GM12878 (cell line): ENCODE measurements around the gene CAPN9. TPM values are rescaled to one million over a fixed set of nuclear protein-coding genes. Genes with fewer than 3 reads are reported as not detected.

ENCODE experiments used
- ATAC-seq: fragments of 200-7000 bp; cut with Tn5 transposase; 3 replicates; pipeline ENCODE4 v1.9.1; 2020; ENCODE audit warnings: mild to moderate bottlenecking, moderate library complexity
- BruUV-seq: library from RNA; stranded (reverse); fragments of 400-500 nt; replicated peaks from 2 replicates; lab custom pipeline; 2021; lab: Mats Ljungman, UMichigan
- CTCF ChIA-PET: fragments of 300-600 bp; sonication (Branson Sonifier 250); formaldehyde crosslinking; extraction: SDS; loops from one replicate; lab custom pipeline; 2021; ENCODE audit warnings: inconsistent platforms; lab: Yijun Ruan, JAX
- POLR2A ChIA-PET: fragments of 350-600 bp; formaldehyde crosslinking; extraction: SDS; loops from one replicate; lab custom pipeline; 2021; ENCODE audit warnings: inconsistent platforms; lab: Charles Lee
- RAD21 ChIA-PET: fragments of 300-600 bp; sonication (Branson Sonifier 250); formaldehyde crosslinking; loops from one replicate; lab custom pipeline; 2023; ENCODE audit warnings: antibody characterized with exemption; ENCODE audit not compliant: unreplicated experiment; lab: Charles Lee
- SMC1A ChIA-PET: fragments of 300-600 bp; sonication (Branson Sonifier 250); formaldehyde crosslinking; loops from one replicate; lab custom pipeline; 2023; ENCODE audit not compliant: unreplicated experiment, uncharacterized antibody; lab: Charles Lee
- DNase-seq: peaks from one replicate; pipeline ENCODE4 v3.0.0-alpha.2; 2011; ENCODE audit warnings: low read depth, low spot score
- FAIRE-seq: peaks from 3 replicates; lab custom pipeline; 2011; peaks lifted over from hg19 to GRCh38; lab: Jason Lieb, UNC
- H2AFZ ChIP-seq: 2 replicates; pipeline ENCODE4 v1.6.0; 2011; ENCODE audit warnings: low read depth, low read length, control low read depth; ENCODE audit not compliant: control insufficient read depth
- H3K27ac ChIP-seq: 2 replicates; pipeline ENCODE4 v1.5.1; 2011; ENCODE audit warnings: control low read depth; ENCODE audit not compliant: control insufficient read depth, insufficient read depth
- H3K27me3 ChIP-seq, 2 experiments: replicated peaks in 1 of 2; 2 replicates each; pipeline versions ENCODE4 v1.6.0 to v1.6.1; 2011; ENCODE audit warnings: low read length in 1 of 2; ENCODE audit not compliant: control insufficient read depth in 2 of 2, insufficient read depth in 2 of 2
- H3K36me3 ChIP-seq, 2 experiments: 2 replicates each; pipeline ENCODE4 v1.5.1; 2011; ENCODE audit warnings: low read length in 1 of 2; ENCODE audit not compliant: control insufficient read depth in 2 of 2, insufficient read depth in 2 of 2
- H3K4me1 ChIP-seq: 2 replicates; pipeline ENCODE4 v1.6.1; 2011; ENCODE audit warnings: mild to moderate bottlenecking, low read length, moderate library complexity, mixed read lengths; ENCODE audit not compliant: control insufficient read depth, insufficient read depth
- H3K4me2 ChIP-seq: 2 replicates; pipeline ENCODE4 v1.6.0; 2011; ENCODE audit warnings: control low read depth; ENCODE audit not compliant: control insufficient read depth, insufficient read depth
- H3K4me3 ChIP-seq: fragments of 200-600 bp; sonication (generic); 2 replicates; pipeline ENCODE4 v1.5.1; 2016
- H3K79me2 ChIP-seq: 2 replicates; pipeline ENCODE4 v1.6.0; 2011; ENCODE audit warnings: low read length; ENCODE audit not compliant: control insufficient read depth, insufficient read depth
- H3K9ac ChIP-seq: 2 replicates; pipeline ENCODE4 v1.8.0; 2011; ENCODE audit warnings: low read length, control low read depth, mixed read lengths; ENCODE audit not compliant: control insufficient read depth, insufficient read depth
- H3K9me3 ChIP-seq: replicated peaks from 3 replicates; pipeline ENCODE4 v1.5.1; 2011; ENCODE audit warnings: mild to moderate bottlenecking, low read length; ENCODE audit not compliant: control insufficient read depth, insufficient read depth
- H4K20me1 ChIP-seq: 2 replicates; pipeline ENCODE4 v1.6.0; 2011; ENCODE audit not compliant: control insufficient read depth, insufficient read depth
- BRCA1 ChIP-seq: IDR thresholded peaks from 2 replicates; pipeline ENCODE4 v1.6.1; 2011; ENCODE audit warnings: low read depth, low read length, improper control_type of control experiment
- CEBPZ ChIP-seq: fragments of 150-350 bp; IDR thresholded peaks from 2 replicates; pipeline ENCODE4 v1.6.1; 2016; ENCODE audit warnings: low read depth, low read length
- ESRRA ChIP-seq: IDR thresholded peaks from 2 replicates; pipeline ENCODE4 v1.6.1; 2012; ENCODE audit warnings: mild to moderate bottlenecking, low read length, improper control_type of control experiment
- IRF4 ChIP-seq: IDR thresholded peaks from 2 replicates; pipeline ENCODE4 v1.6.1; 2011; ENCODE audit warnings: low read depth, low read length
- IRF5 ChIP-seq: fragments of 450-650 bp; IDR thresholded peaks from 2 replicates; pipeline ENCODE4 v1.6.1; 2017; ENCODE audit warnings: borderline replicate concordance
- NKRF ChIP-seq: fragments of 450-650 bp; conservative IDR thresholded peaks from 2 replicates; pipeline ENCODE4 v1.6.1; 2017; ENCODE audit warnings: mild to moderate bottlenecking, moderate library complexity
- POLR2AphosphoS2 ChIP-seq: IDR thresholded peaks from 2 replicates; pipeline ENCODE4 v1.6.1; 2011; ENCODE audit warnings: low read depth, mild to moderate bottlenecking, low read length, improper control_type of control experiment, moderate library complexity
- PRDM15 ChIP-seq: fragments of 450-650 bp; formaldehyde crosslinking; IDR thresholded peaks from 2 replicates; pipeline ENCODE4 v1.4.0; 2020; ENCODE audit warnings: mild to moderate bottlenecking, moderate library complexity
- SP1 ChIP-seq: IDR thresholded peaks from one replicate; pipeline ENCODE4 v1.6.1; 2011; ENCODE audit warnings: low read depth, low read length
- STAT3 ChIP-seq: IDR thresholded peaks from 2 replicates; pipeline ENCODE4 v1.6.1; 2011; ENCODE audit warnings: low read depth, low read length, improper control_type of control experiment
- TARDBP ChIP-seq: IDR thresholded peaks from 2 replicates; pipeline ENCODE4 v1.6.1; 2016; ENCODE audit warnings: borderline replicate concordance
- TCF7 ChIP-seq: IDR thresholded peaks from 2 replicates; pipeline ENCODE4 v1.6.1; 2014; ENCODE audit warnings: antibody characterized with exemption, borderline replicate concordance
- ZNF384 ChIP-seq: IDR thresholded peaks from 2 replicates; pipeline ENCODE4 v1.6.1; 2012; ENCODE audit warnings: low read depth, mild to moderate bottlenecking, low read length, improper control_type of control experiment, borderline replicate concordance
- WGBS: methylation state at CpG from one replicate; pipeline ENCODE4 v1.1.6; 2016; ENCODE audit warnings: low lambda C conversion rate; ENCODE audit not compliant: insufficient replicate concordance, insufficient coverage; ENCODE audit errors: missing lambda C conversion rate; 5-methylcytosine and 5-hydroxymethylcytosine counted together
- in situ Hi-C: fragments of 300-500 bp; cut with MboI; formaldehyde crosslinking; loops from 9 replicates; pipeline ENCODE4 v1.14.3; 2018; ENCODE audit warnings: mixed read lengths
- intact Hi-C: fragments of 100-400 bp; cut with micrococcal nuclease; formaldehyde crosslinking; loops from one replicate; pipeline ENCODE4 v1.14.2; 2022; ENCODE audit not compliant: unreplicated experiment
- polyA plus RNA-seq, 11 experiments: library from polyadenylated mRNA; depleted of rRNA in 4 of 11; unstranded in 6 of 11; stranded (reverse) in 5 of 11; fragments of >200 nt; fragmentation: Nextera tagmentation in 4 of 11; fragmentation: Illumina TruSeq in 1 of 11; extraction: Ambion mirVana in 4 of 11; extraction: Trizol in 1 of 11; gene quantifications; 1 replicate in 1 of 11; 2 replicates in 10 of 11; pipeline versions ENCODE4 v1.2.1 to v1.2.3, GENCODE V29; 2011 to 2016; ENCODE audit warnings: inconsistent platforms in 2 of 11, missing spikeins in 2 of 11, low read depth in 1 of 11
- total RNA-seq, 4 experiments: library from RNA; depleted of rRNA in 3 of 4; stranded (reverse); fragments of >200 nt in 3 of 4; fragmentation: Illumina TruSeq in 1 of 4; extraction: Trizol in 1 of 4; gene quantifications; 2 replicates each; pipeline versions ENCODE4 v1.2.1 to v1.2.3, GENCODE V29; 2013 to 2021

Gene CAPN9
- total and polyA plus RNA-seq, 10 of the 15 experiments (the other 5 are each of a cell fraction or from before 2014, with no cell fraction given) = not detected

GRCh38 chr1:230818901-230819300 lies 71.7 kb downstream of the CAPN9 start:
- Histone ChIP-seq H3K4me2 (no peak overlapping the region), H3K79me2 (no peaks in the 10 kb centered on the region), H2AFZ (no peak overlapping the region), H3K9ac (no peak overlapping the region), H3K4me1 (no peaks in the 10 kb centered on the region), H3K4me3 (no peak overlapping the region), H3K36me3 (no peaks in the 10 kb centered on the region), H3K27ac (no peak overlapping the region), H4K20me1 (no peaks in the 10 kb centered on the region), H3K9me3 (no peaks in the 10 kb centered on the region), H3K27me3 (peaks cover 0 to 2% of the 10 kb centered on the region in 2 experiments; a peak in 2 of 4 replicates)
- BruUV-seq = no TSS peak
- no peak for ATAC-seq
- no peak for DNase-seq
- in situ Hi-C loops = no loop called here
- FAIRE-seq = no peak
- WGBS = 49% methylated on average over 5 of the region's 6 CpGs
- ChIA-PET POLR2A (no interaction called here), SMC1A (no interaction called here), CTCF (no interaction called here), RAD21 (no interaction called here)
- intact Hi-C loops = no loop called here
- TF ChIP-seq CEBPZ (no peak), ZNF384 (no peak), ESRRA (no peak), STAT3 (no peak), IRF4 (no peak), IRF5 (no peak), SP1 (no peak), TCF7 (no peak), PRDM15 (CRISPR knock-in tag) (no peak), TARDBP (no peak), POLR2AphosphoS2 (no peak), NKRF (no peak), BRCA1 (no peak)
- TF ChIP-seq, all 136 proteins: peak for 0
